ENCODE results near the gene TAS2R1.

DNA sequence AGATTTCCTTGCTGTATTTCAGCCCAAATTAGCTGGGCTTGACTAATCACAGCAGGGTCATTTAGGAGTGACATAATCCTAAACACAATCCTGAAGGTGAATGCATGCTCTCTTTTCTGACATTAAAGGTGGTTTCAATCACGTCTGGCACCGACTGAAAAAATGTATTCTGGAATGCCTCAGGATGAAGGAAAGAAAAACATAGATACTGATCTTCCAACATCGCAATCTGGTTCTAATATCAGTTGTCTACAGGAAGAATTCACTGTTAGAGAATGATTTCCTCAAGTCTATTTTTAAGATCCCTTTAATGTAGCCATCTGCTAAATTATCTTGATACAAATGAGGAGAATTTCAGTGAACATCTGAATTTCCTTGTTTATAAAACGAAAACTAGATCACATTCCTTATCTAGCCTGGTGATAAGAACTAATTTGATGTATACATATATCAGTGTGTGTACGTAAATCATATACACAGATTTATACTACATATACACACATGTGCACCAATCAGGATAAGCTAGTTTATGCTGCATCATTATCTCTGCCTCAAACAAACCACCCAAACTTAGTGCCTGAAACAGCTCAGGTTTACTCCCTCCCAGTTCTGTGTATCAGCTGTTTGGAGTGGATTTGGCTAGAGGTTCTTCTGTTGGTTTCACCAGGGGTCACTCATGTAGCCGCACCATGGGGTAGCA lies 31.3 kb upstream of the TAS2R1 start:
- TF ChIP-seq, protein P1, sequence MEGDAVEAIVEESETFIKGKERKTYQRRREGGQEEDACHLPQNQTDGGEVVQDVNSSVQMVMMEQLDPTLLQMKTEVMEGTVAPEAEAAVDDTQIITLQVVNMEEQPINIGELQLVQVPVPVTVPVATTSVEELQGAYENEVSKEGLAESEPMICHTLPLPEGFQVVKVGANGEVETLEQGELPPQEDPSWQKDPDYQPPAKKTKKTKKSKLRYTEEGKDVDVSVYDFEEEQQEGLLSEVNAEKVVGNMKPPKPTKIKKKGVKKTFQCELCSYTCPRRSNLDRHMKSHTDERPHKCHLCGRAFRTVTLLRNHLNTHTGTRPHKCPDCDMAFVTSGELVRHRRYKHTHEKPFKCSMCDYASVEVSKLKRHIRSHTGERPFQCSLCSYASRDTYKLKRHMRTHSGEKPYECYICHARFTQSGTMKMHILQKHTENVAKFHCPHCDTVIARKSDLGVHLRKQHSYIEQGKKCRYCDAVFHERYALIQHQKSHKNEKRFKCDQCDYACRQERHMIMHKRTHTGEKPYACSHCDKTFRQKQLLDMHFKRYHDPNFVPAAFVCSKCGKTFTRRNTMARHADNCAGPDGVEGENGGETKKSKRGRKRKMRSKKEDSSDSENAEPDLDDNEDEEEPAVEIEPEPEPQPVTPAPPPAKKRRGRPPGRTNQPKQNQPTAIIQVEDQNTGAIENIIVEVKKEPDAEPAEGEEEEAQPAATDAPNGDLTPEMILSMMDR (optimal IDR thresholded peaks at IDR 0.05 in 1 of 3, IDR thresholded peaks at IDR 0.05 in 1 of 3, conservative IDR thresholded peaks at IDR 0.05 in 1 of 3; ENCODE audit: extremely low read depth in 1 of 3, insufficient read depth in 2 of 3, low read length in 3 of 3): no peak
- TF ChIP-seq EZH2 (IDR thresholded peaks at IDR 0.05; ENCODE audit: low read length): no peak
